Measurements from ENCODE around the gene TMEM33.

DNA sequence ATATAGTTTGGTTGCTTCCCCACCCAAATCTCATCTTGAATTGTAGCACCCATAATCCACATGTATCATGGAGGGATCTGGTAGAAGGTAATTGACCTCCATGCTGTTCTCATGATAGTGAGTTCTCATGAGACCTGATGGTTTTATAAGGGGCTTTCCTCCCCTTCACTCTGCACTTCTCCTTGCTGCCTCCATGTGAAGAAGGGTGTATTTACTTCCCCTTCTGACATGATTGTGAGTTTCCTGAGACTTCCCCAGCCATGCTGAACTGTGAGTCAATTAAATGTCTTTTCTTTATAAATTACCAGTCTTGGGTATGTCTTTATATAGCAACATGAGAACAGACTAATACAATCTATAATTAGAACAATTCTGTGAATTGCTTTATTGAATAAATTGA, 34.4 kb downstream of the TMEM33 start:
- TF ChIP-seq GABPA (IDR thresholded peaks at IDR 0.05; ENCODE audit: low read depth) (no peak), POLR2AphosphoS5 (IDR thresholded peaks at IDR 0.05; ENCODE audit: low read depth) (no peak), SPI1 (IDR thresholded peaks at IDR 0.05; ENCODE audit: borderline replicate concordance, low read depth) (peak; percentile 35; the same call in 1 of the 2 replicates)
- TF ChIP-seq, protein P1, sequence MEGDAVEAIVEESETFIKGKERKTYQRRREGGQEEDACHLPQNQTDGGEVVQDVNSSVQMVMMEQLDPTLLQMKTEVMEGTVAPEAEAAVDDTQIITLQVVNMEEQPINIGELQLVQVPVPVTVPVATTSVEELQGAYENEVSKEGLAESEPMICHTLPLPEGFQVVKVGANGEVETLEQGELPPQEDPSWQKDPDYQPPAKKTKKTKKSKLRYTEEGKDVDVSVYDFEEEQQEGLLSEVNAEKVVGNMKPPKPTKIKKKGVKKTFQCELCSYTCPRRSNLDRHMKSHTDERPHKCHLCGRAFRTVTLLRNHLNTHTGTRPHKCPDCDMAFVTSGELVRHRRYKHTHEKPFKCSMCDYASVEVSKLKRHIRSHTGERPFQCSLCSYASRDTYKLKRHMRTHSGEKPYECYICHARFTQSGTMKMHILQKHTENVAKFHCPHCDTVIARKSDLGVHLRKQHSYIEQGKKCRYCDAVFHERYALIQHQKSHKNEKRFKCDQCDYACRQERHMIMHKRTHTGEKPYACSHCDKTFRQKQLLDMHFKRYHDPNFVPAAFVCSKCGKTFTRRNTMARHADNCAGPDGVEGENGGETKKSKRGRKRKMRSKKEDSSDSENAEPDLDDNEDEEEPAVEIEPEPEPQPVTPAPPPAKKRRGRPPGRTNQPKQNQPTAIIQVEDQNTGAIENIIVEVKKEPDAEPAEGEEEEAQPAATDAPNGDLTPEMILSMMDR (IDR thresholded peaks at IDR 0.05; ENCODE audit: insufficient read depth, low read length) = no peak
- TF ChIP-seq, protein P2, sequence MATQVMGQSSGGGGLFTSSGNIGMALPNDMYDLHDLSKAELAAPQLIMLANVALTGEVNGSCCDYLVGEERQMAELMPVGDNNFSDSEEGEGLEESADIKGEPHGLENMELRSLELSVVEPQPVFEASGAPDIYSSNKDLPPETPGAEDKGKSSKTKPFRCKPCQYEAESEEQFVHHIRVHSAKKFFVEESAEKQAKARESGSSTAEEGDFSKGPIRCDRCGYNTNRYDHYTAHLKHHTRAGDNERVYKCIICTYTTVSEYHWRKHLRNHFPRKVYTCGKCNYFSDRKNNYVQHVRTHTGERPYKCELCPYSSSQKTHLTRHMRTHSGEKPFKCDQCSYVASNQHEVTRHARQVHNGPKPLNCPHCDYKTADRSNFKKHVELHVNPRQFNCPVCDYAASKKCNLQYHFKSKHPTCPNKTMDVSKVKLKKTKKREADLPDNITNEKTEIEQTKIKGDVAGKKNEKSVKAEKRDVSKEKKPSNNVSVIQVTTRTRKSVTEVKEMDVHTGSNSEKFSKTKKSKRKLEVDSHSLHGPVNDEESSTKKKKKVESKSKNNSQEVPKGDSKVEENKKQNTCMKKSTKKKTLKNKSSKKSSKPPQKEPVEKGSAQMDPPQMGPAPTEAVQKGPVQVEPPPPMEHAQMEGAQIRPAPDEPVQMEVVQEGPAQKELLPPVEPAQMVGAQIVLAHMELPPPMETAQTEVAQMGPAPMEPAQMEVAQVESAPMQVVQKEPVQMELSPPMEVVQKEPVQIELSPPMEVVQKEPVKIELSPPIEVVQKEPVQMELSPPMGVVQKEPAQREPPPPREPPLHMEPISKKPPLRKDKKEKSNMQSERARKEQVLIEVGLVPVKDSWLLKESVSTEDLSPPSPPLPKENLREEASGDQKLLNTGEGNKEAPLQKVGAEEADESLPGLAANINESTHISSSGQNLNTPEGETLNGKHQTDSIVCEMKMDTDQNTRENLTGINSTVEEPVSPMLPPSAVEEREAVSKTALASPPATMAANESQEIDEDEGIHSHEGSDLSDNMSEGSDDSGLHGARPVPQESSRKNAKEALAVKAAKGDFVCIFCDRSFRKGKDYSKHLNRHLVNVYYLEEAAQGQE (IDR thresholded peaks at IDR 0.05; ENCODE audit: insufficient replicate concordance, low read depth) = no peak

All from HL-60 (cell line).